WTC11 (cell line): Measurements from ENCODE around the gene CEMIP. TPM values are rescaled to one million over a fixed set of nuclear protein-coding genes. Genes with fewer than 3 reads are reported as not detected.

Experiments
- ATAC-seq: fragments of 200-7000 bp; cut with Tn5 transposase; 2 replicates; pipeline ENCODE4 v1.10.0; 2021; ENCODE audit warnings: mild to moderate bottlenecking, moderate library complexity
- CTCF ChIA-PET: fragments of 300-600 bp; sonication (Branson Sonifier 250); formaldehyde crosslinking; loops from one replicate; lab custom pipeline; 2021; ENCODE audit warnings: antibody characterized with exemption; lab: Charles Lee
- POLR2A ChIA-PET: fragments of 350-600 bp; sonication (Branson Sonifier 250); formaldehyde crosslinking; loops from one replicate; lab custom pipeline; 2021; ENCODE audit warnings: antibody characterized with exemption; lab: Charles Lee
- DNase-seq: peaks from one replicate; pipeline ENCODE4 v3.0.0; 2021; ENCODE audit warnings: low spot score
- H3K27ac Mint-ChIP-seq: 2 replicates; pipeline ENCODE4 v1.8.0; 2021; ENCODE audit warnings: mixed read lengths
- H3K27me3 Mint-ChIP-seq: 2 replicates; pipeline ENCODE4 v1.8.0; 2021; ENCODE audit warnings: low read depth, mild to moderate bottlenecking, moderate library complexity, mixed read lengths
- H3K36me3 Mint-ChIP-seq: 2 replicates; pipeline ENCODE4 v1.8.0; 2021; ENCODE audit warnings: mixed read lengths
- H3K4me1 Mint-ChIP-seq: 2 replicates; pipeline ENCODE4 v1.8.0; 2022; ENCODE audit warnings: mixed read lengths
- H3K4me3 Mint-ChIP-seq: 2 replicates; pipeline ENCODE4 v1.8.0; 2021; ENCODE audit warnings: mild to moderate bottlenecking, moderate library complexity, mixed read lengths
- H3K9me3 Mint-ChIP-seq: 2 replicates; pipeline ENCODE4 v1.8.0; 2021; ENCODE audit warnings: mixed read lengths
- ATF1 ChIP-seq: sonication (generic); formaldehyde crosslinking; IDR thresholded peaks from 2 replicates; pipeline ENCODE4 v1.8.1; 2023; ENCODE audit warnings: mild to moderate bottlenecking, moderate library complexity, missing genetic modification reagents
- ATF6 ChIP-seq: sonication (generic); formaldehyde crosslinking; IDR thresholded peaks from 2 replicates; pipeline ENCODE4 v1.8.1; 2023; ENCODE audit warnings: mild to moderate bottlenecking, missing genetic modification reagents
- E2F5 ChIP-seq: sonication (generic); formaldehyde crosslinking; IDR thresholded peaks from 2 replicates; pipeline ENCODE4 v1.8.1; 2022; ENCODE audit warnings: mild to moderate bottlenecking, moderate library complexity, missing genetic modification reagents
- GTF2I ChIP-seq: fragments of 250-450 bp; sonication (Bioruptor Pico); conservative IDR thresholded peaks from 2 replicates; pipeline ENCODE4 v1.4.0; 2021; ENCODE audit warnings: mild to moderate bottlenecking
- KAT7 ChIP-seq: sonication (generic); formaldehyde crosslinking; IDR thresholded peaks from 2 replicates; pipeline ENCODE4 v1.8.1; 2023; ENCODE audit warnings: missing genetic modification reagents, mild to moderate bottlenecking, borderline replicate concordance
- NFE2L1 ChIP-seq: sonication (generic); formaldehyde crosslinking; IDR thresholded peaks from 2 replicates; pipeline ENCODE4 v1.8.1; 2023; ENCODE audit warnings: missing genetic modification reagents
- NR3C1 ChIP-seq: sonication (generic); formaldehyde crosslinking; conservative IDR thresholded peaks from 2 replicates; pipeline ENCODE4 v1.8.1; 2023; ENCODE audit warnings: low read depth, mild to moderate bottlenecking, missing genetic modification reagents
- PRDM15 ChIP-seq: sonication (generic); formaldehyde crosslinking; IDR thresholded peaks from 2 replicates; pipeline ENCODE4 v1.8.0; 2022; ENCODE audit warnings: missing genetic modification reagents
- SP1 ChIP-seq: sonication (generic); formaldehyde crosslinking; conservative IDR thresholded peaks from 2 replicates; pipeline ENCODE4 v1.8.1; 2022; ENCODE audit warnings: missing genetic modification reagents
- TEAD1 ChIP-seq: sonication (generic); formaldehyde crosslinking; IDR thresholded peaks from 2 replicates; pipeline ENCODE4 v1.8.0; 2022; ENCODE audit warnings: mild to moderate bottlenecking, missing genetic modification reagents
- TEAD4 ChIP-seq: sonication (generic); formaldehyde crosslinking; IDR thresholded peaks from 2 replicates; pipeline ENCODE4 v1.8.0; 2022; ENCODE audit warnings: mild to moderate bottlenecking, missing genetic modification reagents
- USF1 ChIP-seq: sonication (generic); formaldehyde crosslinking; IDR thresholded peaks from 2 replicates; pipeline ENCODE4 v1.8.0; 2022; ENCODE audit warnings: mild to moderate bottlenecking, missing genetic modification reagents
- ZBTB21 ChIP-seq: sonication (generic); formaldehyde crosslinking; IDR thresholded peaks from 2 replicates; pipeline ENCODE4 v1.8.1; 2023; ENCODE audit warnings: mild to moderate bottlenecking, missing genetic modification reagents, borderline replicate concordance
- ZMAT4 ChIP-seq: fragments of 250-450 bp; sonication (Bioruptor Pico); IDR thresholded peaks from 2 replicates; pipeline ENCODE4 v1.9.0; 2021; ENCODE audit warnings: mild to moderate bottlenecking
- ZNF121 ChIP-seq: sonication (generic); formaldehyde crosslinking; IDR thresholded peaks from 2 replicates; pipeline ENCODE4 v1.8.0; 2023; ENCODE audit warnings: missing genetic modification reagents
- ZNF219 ChIP-seq: sonication (generic); formaldehyde crosslinking; IDR thresholded peaks from 2 replicates; pipeline ENCODE4 v1.8.0; 2023; ENCODE audit warnings: missing genetic modification reagents, mild to moderate bottlenecking, borderline replicate concordance
- ZNF281 ChIP-seq: sonication (generic); formaldehyde crosslinking; IDR thresholded peaks from 2 replicates; pipeline ENCODE4 v1.8.0; 2023; ENCODE audit warnings: mild to moderate bottlenecking, missing genetic modification reagents
- ZNF396 ChIP-seq: fragments of 250-450 bp; sonication (Bioruptor Pico); IDR thresholded peaks from 2 replicates; pipeline ENCODE4 v1.8.0; 2021; ENCODE audit warnings: mild to moderate bottlenecking, moderate library complexity, borderline replicate concordance
- ZNF423 ChIP-seq: fragments of 250-450 bp; sonication (Bioruptor Pico); IDR thresholded peaks from 2 replicates; pipeline ENCODE4 v2.1.2; 2022; ENCODE audit warnings: mild to moderate bottlenecking, moderate library complexity
- ZSCAN18 ChIP-seq: fragments of 250-450 bp; sonication (Bioruptor Pico); IDR thresholded peaks from 2 replicates; pipeline ENCODE4 v2.1.2; 2022; ENCODE audit warnings: mild to moderate bottlenecking, moderate library complexity
- total RNA-seq: library from RNA; stranded (reverse); gene quantifications from 3 replicates; pipeline ENCODE4 v1.2.3, GENCODE V29; 2021

Gene CEMIP
- total RNA-seq, 1 experiment from 2014 or later, result 0.87 TPM

GRCh38 chr15:80967451-80967850 lies 188.3 kb downstream of the CEMIP start:
- POLR2A ChIA-PET, result interaction anchor here (0.6 to 1.5 kb wide), 2 partner anchors 10 to 388 kb away, joined by 3 to 5 read pairs; no protein-coding TSS in a partner anchor
- H3K4me1 Mint-ChIP-seq, result peaks cover 54% of the 10 kb centered on the region
- CTCF ChIA-PET, result interaction anchor here (0.5 to 4.8 kb wide), 19 partner anchors 10 to 516 kb away, joined by 3 to 39 read pairs (median 5); partner anchors contain the start of genes CEMIP and TLNRD1
- H3K27ac Mint-ChIP-seq, result peak overlapping the region; percentile 80
- TF ChIP-seq NR3C1, result no peak
- TF ChIP-seq TEAD4 (CRISPR knock-in tag), result peak; percentile 59; the same call in 1 of the 2 replicates
- no peak for TF ChIP-seq ATF1
- TF ChIP-seq TEAD1, result peak; percentile 39; the same call in 1 of the 2 replicates
- TF ChIP-seq, all 79 proteins: peak for 2
- Mint-ChIP-seq H3K27me3 (no peaks in the 10 kb centered on the region), H3K4me3 (no peak overlapping the region; the same call in 1 of the 2 replicates), H3K9me3 (peaks cover 17% of the 10 kb centered on the region), H3K36me3 (peaks cover 41% of the 10 kb centered on the region)
- ATAC-seq, result peak; percentile 89
- peak; percentile 71 for DNase-seq

GRCh38 chr15:80967991-80968510 lies 188.9 kb downstream of the CEMIP start:
- CTCF ChIA-PET, result interaction anchor here (0.5 to 4.8 kb wide), 18 partner anchors 9 to 517 kb away, joined by 3 to 39 read pairs (median 6); partner anchors contain the start of genes CEMIP and TLNRD1
- no peaks in the 10 kb centered on the region for H3K27me3 Mint-ChIP-seq
- POLR2A ChIA-PET, result interaction anchor here (0.6 to 1.5 kb wide), 2 partner anchors 11 to 388 kb away, joined by 3 to 5 read pairs; no protein-coding TSS in a partner anchor
- peaks cover 17% of the 10 kb centered on the region for H3K9me3 Mint-ChIP-seq
- peaks cover 52% of the 10 kb centered on the region for H3K4me1 Mint-ChIP-seq
- peaks cover 42% of the 10 kb centered on the region for H3K36me3 Mint-ChIP-seq
- DNase-seq, result no peak
- ATAC-seq, result no peak
- H3K27ac Mint-ChIP-seq, result peak overlapping the region; percentile 80
- TF ChIP-seq ZNF281 (CRISPR knock-in tag), result no peak
- no peak for TF ChIP-seq ZSCAN18 (CRISPR knock-in tag)
- TF ChIP-seq ZMAT4 (CRISPR knock-in tag), result no peak
- TF ChIP-seq GTF2I (CRISPR knock-in tag), result no peak
- TF ChIP-seq PRDM15 (CRISPR knock-in tag), result no peak
- no peak for TF ChIP-seq ZBTB21 (CRISPR knock-in tag)
- TF ChIP-seq KAT7, result no peak
- H3K4me3 Mint-ChIP-seq, result no peak overlapping the region

- Mint-ChIP-seq H3K27ac (no peak overlapping the region; the same call in 1 of the 2 replicates), H3K4me1 (peaks cover 59% of the 10 kb centered on the region)
- POLR2A ChIA-PET, result no interaction called here
- TF ChIP-seq ZNF396 (CRISPR knock-in tag) (no peak), SP1 (CRISPR knock-in tag) (no peak), ATF6 (CRISPR knock-in tag) (no peak), E2F5 (CRISPR knock-in tag) (no peak), NFE2L1 (CRISPR knock-in tag) (no peak), ZNF219 (CRISPR knock-in tag) (no peak), ZNF121 (no peak), ZNF423 (CRISPR knock-in tag) (no peak), USF1 (no peak)
These were observed 190.1 kb downstream of the CEMIP start for GRCh38 chr15:80969316-80969715.

More at GRCh38 chr15:80969316-80969715, 190.1 kb downstream of the CEMIP start:
- Mint-ChIP-seq H3K36me3 (peaks cover 37% of the 10 kb centered on the region), H3K4me3 (no peak overlapping the region), H3K27me3 (no peaks in the 10 kb centered on the region), H3K9me3 (peaks cover 12% of the 10 kb centered on the region)
- no peak for DNase-seq
- CTCF ChIA-PET, result interaction anchor here (0.5 to 4.8 kb wide), 39 partner anchors 8 to 909 kb away, joined by 3 to 48 read pairs (median 5); partner anchors contain the start of genes ABHD17C and CEMIP
- ATAC-seq, result no peak
